Left lung (tissue), 10 donors: ENCODE data around the gene OTUD4. TPM values are rescaled to one million over a fixed set of nuclear protein-coding genes. Genes with fewer than 3 reads are reported as not detected.

Source experiments
- ATAC-seq: fragments of 200-7000 bp; cut with Tn5 transposase; one replicate; pipeline ENCODE4 v1.9.1; 2020; ENCODE audit warnings: moderate library complexity
- DNase-seq, 4 donors: peaks; one replicate each; pipeline ENCODE4 v3.0.0-alpha.2; 2013 to 2020
- H3K27ac ChIP-seq, 2 donors: fragments of 200-600 bp; sonication (generic) in 1 of 2; one replicate each; pipeline versions ENCODE4 v1.5.0 to v1.8.0; 2020 to 2021
- H3K27me3 ChIP-seq, 2 donors: fragments of 200-600 bp; sonication (generic) in 1 of 2; one replicate each; pipeline versions ENCODE4 v1.5.0 to v1.8.0; 2020 to 2021
- H3K36me3 ChIP-seq, 2 donors: fragments of 200-600 bp; sonication (generic) in 1 of 2; one replicate each; pipeline versions ENCODE4 v1.5.0 to v1.8.0; 2020 to 2021
- H3K4me1 ChIP-seq, 2 donors: fragments of 200-600 bp; one replicate each; pipeline ENCODE4 v1.8.0; 2021
- H3K4me3 ChIP-seq, 2 donors: fragments of 200-600 bp; sonication (generic) in 1 of 2; one replicate each; pipeline versions ENCODE4 v1.5.0 to v1.8.0; 2020 to 2021; ENCODE audit warnings: mild to moderate bottlenecking in 1 of 2
- H3K9me3 ChIP-seq, 2 donors: fragments of 200-600 bp; sonication (generic) in 1 of 2; one replicate each; pipeline versions ENCODE4 v1.5.0 to v1.8.0; 2020 to 2021
- intact Hi-C, 2 donors: fragments of 100-400 bp; cut with DNase I; formaldehyde crosslinking; loops; one replicate each; pipeline versions ENCODE4 v1.11.2 to v1.14.2; 2022
- polyA plus RNA-seq, 6 donors: library from polyadenylated mRNA; unstranded; fragments of 120-200 nt; gene quantifications; one replicate each; pipeline ENCODE4 v1.2.1, GENCODE V29; 2013; ENCODE audit not compliant: insufficient read length in 6 of 6
- total RNA-seq, 2 donors: library from RNA; stranded (reverse); fragmentation: NEBNext Ultra II Directional; extraction: Animal tissue kit (Norgen Biotek cat#: 25700); gene quantifications; one replicate each; pipeline ENCODE4 v1.2.1, GENCODE V29; 2021
- TF ChIP-seq, protein P1 (sequence below), 2 donors: fragments of 200-600 bp; sonication (generic) in 1 of 2; IDR thresholded peaks; one replicate each; pipeline versions ENCODE4 v1.5.0 to v1.8.0; 2021; ENCODE audit warnings: antibody characterized with exemption in 2 of 2
- donor health status: DM: no; HTN: yes; CAD: no.
- donor health status: DM: no; HTN: no; CAD: no.

The OTUD4 gene
- total and polyA plus RNA-seq, 8 donors, result 33.4 to 43.6 (median 41.7) TPM

- no peak for DNase-seq
- Histone ChIP-seq H3K4me3 (no peak overlapping the region), H3K27ac (no peak overlapping the region), H3K36me3 (peaks cover 0 to 83% of the 10 kb centered on the region in 2 donors), H3K4me1 (no peaks in the 10 kb centered on the region), H3K27me3 (no peaks in the 10 kb centered on the region), H3K9me3 (no peaks in the 10 kb centered on the region)
- ATAC-seq, result no peak
- intact Hi-C loops, result no loop called here
- TF ChIP-seq, protein P1, sequence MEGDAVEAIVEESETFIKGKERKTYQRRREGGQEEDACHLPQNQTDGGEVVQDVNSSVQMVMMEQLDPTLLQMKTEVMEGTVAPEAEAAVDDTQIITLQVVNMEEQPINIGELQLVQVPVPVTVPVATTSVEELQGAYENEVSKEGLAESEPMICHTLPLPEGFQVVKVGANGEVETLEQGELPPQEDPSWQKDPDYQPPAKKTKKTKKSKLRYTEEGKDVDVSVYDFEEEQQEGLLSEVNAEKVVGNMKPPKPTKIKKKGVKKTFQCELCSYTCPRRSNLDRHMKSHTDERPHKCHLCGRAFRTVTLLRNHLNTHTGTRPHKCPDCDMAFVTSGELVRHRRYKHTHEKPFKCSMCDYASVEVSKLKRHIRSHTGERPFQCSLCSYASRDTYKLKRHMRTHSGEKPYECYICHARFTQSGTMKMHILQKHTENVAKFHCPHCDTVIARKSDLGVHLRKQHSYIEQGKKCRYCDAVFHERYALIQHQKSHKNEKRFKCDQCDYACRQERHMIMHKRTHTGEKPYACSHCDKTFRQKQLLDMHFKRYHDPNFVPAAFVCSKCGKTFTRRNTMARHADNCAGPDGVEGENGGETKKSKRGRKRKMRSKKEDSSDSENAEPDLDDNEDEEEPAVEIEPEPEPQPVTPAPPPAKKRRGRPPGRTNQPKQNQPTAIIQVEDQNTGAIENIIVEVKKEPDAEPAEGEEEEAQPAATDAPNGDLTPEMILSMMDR (IDR thresholded peaks at IDR 0.05), result no peak
These were observed 18.8 kb downstream of the OTUD4 start for GRCh38 chr4:145161549-145161948.

- Histone ChIP-seq H3K36me3 (peaks cover 0 to 87% of the 10 kb centered on the region in 2 donors), H3K27me3 (no peaks in the 10 kb centered on the region), H3K9me3 (no peaks in the 10 kb centered on the region), H3K27ac (no peak overlapping the region), H3K4me3 (no peak overlapping the region), H3K4me1 (no peaks in the 10 kb centered on the region)
- intact Hi-C loops, result no loop called here
- TF ChIP-seq, protein P1 (IDR thresholded peaks at IDR 0.05), result no peak
- no peak for DNase-seq
- ATAC-seq, result no peak
These were observed 23.4 kb downstream of the OTUD4 start for GRCh38 chr4:145156986-145157385.

DNA sequence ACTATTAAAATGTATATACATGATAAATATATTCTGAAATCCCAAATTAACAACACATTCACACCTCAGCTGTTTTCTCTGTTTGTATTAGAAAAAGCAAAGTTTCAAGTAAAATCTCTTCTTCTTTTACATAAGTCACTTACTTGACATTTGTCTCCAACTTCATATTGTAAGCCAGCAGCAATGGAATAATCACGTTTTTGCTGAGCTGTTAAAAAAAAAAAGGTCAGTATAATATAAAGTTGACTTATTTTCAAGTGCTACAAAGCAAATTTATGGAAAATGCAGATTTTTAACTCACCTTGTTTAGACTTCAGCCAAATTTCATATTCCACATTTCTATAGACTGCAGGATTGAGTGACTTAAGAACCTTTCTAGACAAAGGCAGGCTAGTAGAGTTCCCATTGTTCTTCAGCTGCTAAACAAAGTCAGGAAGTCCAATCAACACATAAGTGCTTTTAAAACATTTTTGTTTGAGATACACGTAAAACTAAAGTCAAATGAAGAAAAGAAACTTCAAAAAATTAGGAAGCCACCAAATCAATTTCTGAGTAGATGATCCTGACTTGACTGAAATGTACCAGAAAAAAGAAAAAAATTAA is 25.0 kb downstream of the OTUD4 start:
- TF ChIP-seq, protein P1 (IDR thresholded peaks at IDR 0.05), result no peak
- Histone ChIP-seq H3K27me3 (no peaks in the 10 kb centered on the region), H3K9me3 (no peaks in the 10 kb centered on the region), H3K4me3 (no peak overlapping the region), H3K27ac (peak overlapping the region in 1 of 2 donors; percentile 41), H3K4me1 (no peaks in the 10 kb centered on the region), H3K36me3 (peaks cover 0 to 87% of the 10 kb centered on the region in 2 donors)
- ATAC-seq, result no peak
- no peak for DNase-seq
- intact Hi-C loops, result no loop called here

DNA sequence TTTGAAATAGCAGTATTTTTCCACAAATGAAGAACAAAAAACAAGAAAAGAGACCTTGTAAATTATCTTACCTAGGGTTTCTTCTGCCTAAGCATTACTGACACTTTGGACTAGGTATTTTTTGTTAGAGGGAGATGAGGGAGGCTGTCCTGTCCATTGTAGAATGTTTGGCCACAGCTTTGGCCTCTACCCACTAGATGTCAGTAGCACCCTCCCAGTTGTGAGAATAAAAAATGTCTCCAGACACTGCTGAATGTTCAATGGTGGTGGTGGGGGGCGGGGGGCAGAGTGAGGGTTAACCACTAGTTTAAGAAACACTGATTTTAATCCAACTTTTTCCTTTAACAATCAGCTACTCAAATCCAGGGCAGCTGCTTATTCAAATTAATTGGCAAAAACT is 25.8 kb downstream of the OTUD4 start:
- no peaks in the 10 kb centered on the region for H3K9me3 ChIP-seq
- TF ChIP-seq, protein P1 (IDR thresholded peaks at IDR 0.05), result peak in 1 of 2 donors; percentile 25
- H3K4me1 ChIP-seq, result no peaks in the 10 kb centered on the region
- no peak overlapping the region for H3K4me3 ChIP-seq
- ATAC-seq, result peak; percentile 69
- no peaks in the 10 kb centered on the region for H3K27me3 ChIP-seq
- DNase-seq, result peak in 1 of 4 donors; percentile 15
- no peak overlapping the region for H3K27ac ChIP-seq
- H3K36me3 ChIP-seq, result peaks cover 3 to 94% of the 10 kb centered on the region in 2 donors
- intact Hi-C loops, result no loop called here

GRCh38 chr4:145153904-145154298 is 26.5 kb downstream of the OTUD4 start:
- Histone ChIP-seq H3K36me3 (peaks cover 3 to 96% of the 10 kb centered on the region in 2 donors), H3K27ac (no peak overlapping the region), H3K4me1 (no peaks in the 10 kb centered on the region), H3K27me3 (no peaks in the 10 kb centered on the region), H3K4me3 (no peak overlapping the region), H3K9me3 (no peaks in the 10 kb centered on the region)
- TF ChIP-seq, protein P1 (IDR thresholded peaks at IDR 0.05), result no peak
- DNase-seq (no peak), ATAC-seq (no peak)
- intact Hi-C loops, result no loop called here
